Activated naive CD4-positive, alpha-beta T cell treated with anti-CD3 and anti-CD28 coated beads, Interleukin-2, amount 10 ng/mL, durations not matched to agents 7 days and 5 days (primary cell): ENCODE measurements around the gene ADORA2A.

ENCODE experiments used
- CTCF ChIA-PET: fragments of 350-600 bp; sonication (Branson Sonifier 250); formaldehyde crosslinking; loops from one replicate; lab custom pipeline; 2021; ENCODE audit warnings: antibody characterized with exemption; lab: Charles Lee
- DNase-seq: peaks from one replicate; pipeline ENCODE4 v3.0.0-alpha.2; 2020
- H3K27ac Mint-ChIP-seq: one replicate; pipeline ENCODE4 v1.8.0; 2021; ENCODE audit warnings: mild to moderate bottlenecking, moderate library complexity, mixed read lengths
- H3K27me3 Mint-ChIP-seq: one replicate; pipeline ENCODE4 v1.8.0; 2021; ENCODE audit warnings: mild to moderate bottlenecking, mixed read lengths
- H3K36me3 Mint-ChIP-seq: one replicate; pipeline ENCODE4 v1.8.0; 2021; ENCODE audit warnings: mixed read lengths
- H3K4me1 Mint-ChIP-seq: one replicate; pipeline ENCODE4 v1.8.0; 2021; ENCODE audit warnings: mixed read lengths
- H3K4me3 Mint-ChIP-seq: one replicate; pipeline ENCODE4 v1.8.0; 2021; ENCODE audit warnings: mild to moderate bottlenecking, moderate library complexity, mixed read lengths
- H3K9me3 Mint-ChIP-seq: one replicate; pipeline ENCODE4 v1.8.0; 2021; ENCODE audit warnings: mixed read lengths

The ADORA2A gene

DNA sequence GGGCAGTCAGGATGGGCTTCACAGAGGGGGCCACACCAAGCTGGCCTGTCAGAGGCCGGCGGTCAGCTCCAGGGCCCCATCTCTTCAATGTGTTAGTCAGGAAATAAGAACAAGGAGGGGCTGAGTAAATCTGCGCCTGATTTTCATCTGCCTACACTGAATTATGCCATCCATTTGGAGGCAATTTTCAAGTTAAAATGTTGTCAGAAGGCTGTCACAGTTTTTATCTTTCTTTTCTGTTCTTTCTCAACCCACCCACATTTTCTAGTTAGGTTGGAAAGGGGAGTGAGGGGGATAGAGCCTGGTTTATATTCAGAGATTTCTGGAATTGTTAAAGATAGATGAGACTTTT, 18.8 kb downstream of the ADORA2A start:
- Mint-ChIP-seq H3K9me3 (no peaks in the 10 kb centered on the region), H3K4me1 (peaks cover 8% of the 10 kb centered on the region), H3K4me3 (no peak overlapping the region), H3K27ac (no peak overlapping the region), H3K27me3 (no peaks in the 10 kb centered on the region), H3K36me3 (peaks cover 14% of the 10 kb centered on the region)
- CTCF ChIA-PET: interaction anchor here (1.3 kb wide), 1 partner anchor 11 kb away, joined by 4 read pairs; no protein-coding TSS in a partner anchor
- no peak for DNase-seq

DNA sequence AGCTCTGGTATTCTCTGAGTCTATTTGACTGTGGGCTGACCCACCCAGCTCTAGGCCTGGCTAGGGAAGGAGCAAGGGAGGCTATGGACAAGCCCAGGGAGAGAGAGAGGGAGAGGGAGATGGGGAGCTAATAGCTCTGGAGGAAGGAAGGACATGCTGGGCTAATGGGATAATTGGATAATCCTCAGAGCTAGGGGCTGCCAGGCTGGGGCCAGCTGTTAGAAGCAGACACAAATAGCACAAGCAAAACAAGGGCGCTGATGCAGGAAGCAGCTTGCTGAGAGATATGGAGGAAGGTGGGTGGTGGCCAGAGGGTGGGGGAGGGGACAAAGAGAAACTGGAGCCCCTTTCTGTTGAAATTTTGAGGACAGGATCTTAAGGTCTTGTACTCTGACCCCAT, 23.2 kb downstream of the ADORA2A start:
- Mint-ChIP-seq H3K4me1 (peaks cover 2% of the 10 kb centered on the region), H3K9me3 (no peaks in the 10 kb centered on the region), H3K27me3 (peaks cover 8% of the 10 kb centered on the region), H3K36me3 (no peaks in the 10 kb centered on the region), H3K27ac (no peak overlapping the region), H3K4me3 (no peak overlapping the region)
- CTCF ChIA-PET: interaction anchor here (1.3 kb wide), 1 partner anchor 13 kb away, joined by 4 read pairs; no protein-coding TSS in a partner anchor
- no peak for DNase-seq

DNA sequence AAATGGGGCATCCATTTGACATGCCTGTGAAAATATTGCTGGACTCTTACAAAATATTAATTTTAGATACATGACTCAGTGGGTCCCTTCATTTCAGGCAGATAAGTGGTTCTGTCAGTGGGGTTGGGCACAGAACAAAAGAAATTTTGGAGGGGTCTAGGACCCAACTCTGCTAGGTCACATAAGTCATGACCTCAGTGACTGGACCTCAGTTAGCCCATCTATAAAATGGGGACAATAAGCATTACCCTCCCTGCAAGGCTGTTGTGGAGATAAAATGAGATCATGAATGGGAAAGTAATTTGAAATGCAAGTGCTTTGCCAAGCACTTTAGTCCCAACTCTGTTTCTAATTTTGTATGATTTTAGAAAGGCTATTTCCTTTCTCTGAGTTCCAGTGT, 23.8 kb downstream of the ADORA2A start:
- Mint-ChIP-seq H3K4me1 (peaks cover 2% of the 10 kb centered on the region), H3K27ac (no peak overlapping the region), H3K9me3 (no peaks in the 10 kb centered on the region), H3K27me3 (peaks cover 8% of the 10 kb centered on the region), H3K4me3 (no peak overlapping the region), H3K36me3 (no peaks in the 10 kb centered on the region)
- CTCF ChIA-PET: interaction anchor here (1.3 kb wide), 1 partner anchor 13 kb away, joined by 4 read pairs; no protein-coding TSS in a partner anchor
- DNase-seq: no peak

DNA sequence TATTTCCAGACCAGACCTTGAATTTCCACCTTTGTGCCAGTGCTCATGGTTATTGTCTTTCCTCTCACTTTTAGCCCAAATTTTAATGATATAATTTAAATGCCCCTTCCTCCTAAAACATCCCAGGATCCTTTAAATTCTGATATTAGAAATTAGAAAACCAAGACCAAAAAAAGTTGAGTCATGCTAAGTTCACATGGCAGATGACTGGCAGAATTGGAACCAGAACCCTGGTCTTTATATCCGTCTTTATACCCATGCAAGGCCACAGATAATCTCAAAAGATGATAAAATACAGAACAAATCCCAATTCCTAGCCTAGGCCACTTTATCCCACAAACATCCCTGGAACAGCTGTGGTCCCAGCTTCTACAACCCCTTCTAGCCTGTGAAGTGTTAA, 26.5 kb downstream of the ADORA2A start:
- peaks cover 2% of the 10 kb centered on the region for H3K4me1 Mint-ChIP-seq
- H3K9me3 Mint-ChIP-seq: no peaks in the 10 kb centered on the region
- peaks cover 8% of the 10 kb centered on the region for H3K27me3 Mint-ChIP-seq
- CTCF ChIA-PET: interaction anchor here (1.3 to 1.7 kb wide), 3 partner anchors 9 to 26 kb away, joined by 3 to 4 read pairs (median 4); partner anchors contain the start of gene ADORA2A
- H3K4me3 Mint-ChIP-seq: no peak overlapping the region
- H3K27ac Mint-ChIP-seq: no peak overlapping the region
- no peak for DNase-seq
- no peaks in the 10 kb centered on the region for H3K36me3 Mint-ChIP-seq

DNA sequence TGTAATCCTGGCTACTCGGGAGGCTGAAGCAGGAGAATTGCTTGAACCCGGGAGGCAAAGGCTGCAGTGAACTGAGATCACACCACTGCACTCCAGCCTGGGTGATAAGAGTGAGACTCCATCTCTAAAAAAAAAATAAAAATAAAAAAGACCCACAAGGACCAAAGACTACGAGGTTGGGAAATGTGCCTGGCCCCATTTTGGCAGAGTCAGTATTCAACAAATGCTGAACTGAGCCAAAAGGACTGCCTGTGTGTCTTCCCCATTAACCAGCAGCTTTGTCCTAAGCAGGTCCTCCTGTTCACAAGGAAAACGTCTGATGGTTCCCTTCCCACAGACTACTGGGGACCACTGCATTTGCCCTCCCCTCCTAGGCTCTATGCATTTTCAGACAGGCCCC, 27.6 kb downstream of the ADORA2A start:
- Mint-ChIP-seq H3K27me3 (peaks cover 8% of the 10 kb centered on the region), H3K4me1 (peaks cover 5% of the 10 kb centered on the region), H3K36me3 (no peaks in the 10 kb centered on the region), H3K4me3 (no peak overlapping the region), H3K9me3 (no peaks in the 10 kb centered on the region), H3K27ac (no peak overlapping the region)
- DNase-seq: no peak
- CTCF ChIA-PET: interaction anchor here (1.5 to 1.7 kb wide), 2 partner anchors 28 to 31 kb away, joined by 4 read pairs; partner anchors contain the start of gene ADORA2A

DNA sequence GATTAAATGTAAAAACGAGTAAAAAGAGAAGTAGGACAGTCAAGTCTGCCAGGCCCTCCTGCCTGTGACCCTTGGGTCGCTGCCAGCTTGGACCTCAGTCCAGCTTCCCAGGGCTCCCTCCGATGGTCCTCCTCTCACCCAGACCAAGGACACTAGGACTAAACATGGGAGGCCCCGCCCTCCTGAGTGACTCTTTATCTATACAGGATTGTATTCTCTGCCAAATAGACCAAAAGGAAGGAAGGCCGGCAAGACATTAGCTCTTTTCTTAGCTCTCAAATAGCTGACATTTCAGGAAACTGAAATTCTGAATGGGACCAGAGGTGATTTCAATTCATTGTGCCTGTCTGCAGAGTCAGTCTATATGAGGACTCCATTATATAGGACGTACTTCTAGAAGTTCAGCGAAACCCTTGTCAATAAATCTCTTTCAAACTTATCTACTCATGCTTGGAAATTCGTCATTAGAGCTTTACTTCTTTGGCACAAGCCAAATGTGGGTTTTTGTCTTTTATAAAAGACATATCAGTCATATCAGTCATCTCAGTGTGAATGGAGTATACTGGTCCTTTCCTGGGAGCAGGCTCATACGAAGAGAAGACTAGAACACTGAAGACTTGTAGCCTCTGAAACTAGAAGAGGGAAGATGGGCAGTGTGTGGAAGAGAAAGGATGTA, 28.5 kb downstream of the ADORA2A start:
- Mint-ChIP-seq H3K27me3 (peaks cover 11% of the 10 kb centered on the region), H3K9me3 (no peaks in the 10 kb centered on the region), H3K4me1 (peaks cover 8% of the 10 kb centered on the region), H3K27ac (no peak overlapping the region), H3K36me3 (no peaks in the 10 kb centered on the region), H3K4me3 (no peak overlapping the region)
- no peak for DNase-seq
- CTCF ChIA-PET: interaction anchor here (0.6 to 1.5 kb wide), 5 partner anchors 13 to 378 kb away, joined by 3 to 4 read pairs (median 3); no protein-coding TSS in a partner anchor

DNA sequence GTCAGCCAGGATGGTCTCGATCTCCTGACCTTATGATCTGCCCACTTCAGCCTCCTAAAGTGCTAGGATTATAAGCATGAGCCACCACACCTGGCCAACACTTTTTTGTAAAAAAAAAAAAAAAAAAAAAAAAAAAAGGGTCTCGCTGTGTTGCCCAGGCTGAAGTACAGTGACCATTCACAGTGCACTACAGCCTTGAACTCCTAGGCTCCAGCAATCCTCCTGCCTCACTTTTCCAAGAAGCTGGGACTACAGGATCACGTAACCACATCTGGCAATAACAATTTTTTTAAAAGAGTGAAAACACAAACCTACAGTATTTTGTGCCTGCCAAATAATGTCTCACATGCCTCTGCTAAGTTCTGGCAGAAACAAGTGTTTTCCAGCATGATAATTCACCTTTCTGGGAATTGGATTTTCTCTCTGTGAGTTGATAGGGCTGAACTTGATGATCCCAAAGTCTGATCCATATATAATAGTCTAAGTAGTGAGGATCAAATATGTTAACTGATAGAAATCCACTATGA, 30.6 kb downstream of the ADORA2A start:
- Mint-ChIP-seq H3K27me3 (peaks cover 8% of the 10 kb centered on the region), H3K4me3 (no peak overlapping the region), H3K4me1 (peaks cover 9% of the 10 kb centered on the region), H3K9me3 (no peaks in the 10 kb centered on the region), H3K27ac (no peak overlapping the region), H3K36me3 (no peaks in the 10 kb centered on the region)
- CTCF ChIA-PET: no interaction called here
- DNase-seq: no peak

DNA sequence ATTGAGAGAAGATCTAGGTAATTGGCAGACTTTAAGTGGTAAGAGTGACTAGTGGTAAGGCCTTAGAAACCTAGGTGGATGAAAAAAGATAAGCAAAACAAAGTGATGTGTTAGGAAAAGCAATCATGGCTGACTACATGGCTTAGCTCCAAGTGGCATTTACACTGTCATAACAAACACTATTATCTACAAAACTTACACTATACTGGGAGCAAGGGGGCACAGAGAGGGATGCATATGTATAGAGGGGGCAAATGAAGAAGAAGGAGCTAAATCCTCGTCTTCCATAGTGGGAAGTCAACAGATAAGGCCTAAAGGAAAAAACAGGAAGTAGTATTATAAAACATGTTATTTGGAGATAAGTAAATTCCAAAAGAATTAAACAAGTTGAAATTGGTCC, 32.5 kb downstream of the ADORA2A start:
- Mint-ChIP-seq H3K27ac (no peak overlapping the region), H3K36me3 (no peaks in the 10 kb centered on the region), H3K4me1 (peaks cover 9% of the 10 kb centered on the region), H3K4me3 (no peak overlapping the region), H3K9me3 (no peaks in the 10 kb centered on the region), H3K27me3 (peaks cover 3% of the 10 kb centered on the region)
- no peak for DNase-seq
- CTCF ChIA-PET: interaction anchor here (1.3 to 2.1 kb wide), 3 partner anchors 25 to 62 kb away, joined by 4 to 9 read pairs (median 5); no protein-coding TSS in a partner anchor

DNA sequence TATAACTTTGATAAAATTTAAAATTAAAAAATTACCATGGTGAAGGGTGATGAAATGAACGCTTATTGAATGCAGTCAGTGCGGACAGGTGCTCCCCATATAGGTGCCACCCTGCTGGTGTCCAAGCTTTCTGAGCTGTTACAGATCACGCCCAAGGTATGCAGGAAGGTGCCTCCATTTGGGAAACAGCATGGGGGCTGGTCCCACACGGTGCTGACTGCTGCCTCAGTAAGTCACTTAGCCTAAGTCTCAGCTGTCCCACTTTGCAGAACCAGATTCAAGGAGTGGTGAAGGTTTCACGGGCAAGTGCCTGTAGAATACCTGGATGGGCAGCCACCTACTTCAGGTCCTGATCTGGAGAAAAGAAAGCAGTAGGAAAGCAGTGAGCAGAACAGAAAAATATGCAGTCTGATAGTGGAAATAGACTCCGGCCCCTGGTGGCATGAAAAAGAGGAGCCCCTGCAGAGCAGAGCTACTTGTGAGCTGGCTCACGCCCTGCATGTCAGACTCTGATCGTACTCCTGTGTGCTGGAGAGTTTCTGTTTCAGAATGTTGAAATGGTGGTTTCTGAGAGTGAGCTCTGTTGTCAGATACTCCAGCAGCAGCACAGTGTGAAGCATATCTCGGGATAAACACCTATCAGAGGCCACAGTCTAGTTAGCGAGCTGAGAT, 33.2 kb downstream of the ADORA2A start:
- Mint-ChIP-seq H3K4me3 (no peak overlapping the region), H3K36me3 (no peaks in the 10 kb centered on the region), H3K4me1 (peaks cover 9% of the 10 kb centered on the region), H3K27ac (no peak overlapping the region), H3K27me3 (peaks cover 3% of the 10 kb centered on the region), H3K9me3 (no peaks in the 10 kb centered on the region)
- no peak for DNase-seq
- CTCF ChIA-PET: interaction anchor here (0.7 to 2.1 kb wide), 7 partner anchors 26 to 230 kb away, joined by 3 to 9 read pairs (median 5); no protein-coding TSS in a partner anchor

DNA sequence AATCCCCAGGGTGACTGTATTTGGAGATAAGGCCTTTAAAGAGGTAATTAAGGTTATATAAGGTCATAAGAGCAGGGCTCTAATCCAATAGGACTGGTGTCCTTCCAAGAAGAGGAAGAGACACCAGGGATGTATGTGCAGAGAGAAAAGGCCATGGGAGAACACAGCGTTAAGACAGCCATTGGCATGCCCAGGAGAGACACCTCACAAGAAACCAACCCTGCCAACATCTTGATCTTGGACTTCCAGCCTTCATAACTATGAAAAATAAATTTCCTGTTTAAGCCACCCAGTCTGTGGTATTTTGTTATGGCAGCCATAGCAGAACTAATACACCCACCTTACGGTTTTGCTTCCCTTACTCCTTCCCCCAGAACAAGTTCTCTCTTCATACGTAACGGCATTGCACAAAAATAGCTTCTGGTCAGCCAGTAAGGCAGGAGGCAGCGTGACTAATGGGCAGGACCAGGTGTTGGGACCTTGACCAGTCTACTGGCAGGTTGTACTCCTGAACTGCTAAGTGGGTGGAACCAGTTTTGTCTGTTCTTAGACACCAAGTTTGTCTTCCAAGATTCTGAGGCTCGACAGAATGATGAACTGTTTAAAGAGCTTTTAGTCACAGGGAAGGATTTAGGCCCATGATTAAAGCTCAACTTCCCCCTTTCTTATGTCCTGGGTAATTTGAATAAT, 35.8 kb downstream of the ADORA2A start:
- Mint-ChIP-seq H3K27me3 (peaks cover 7% of the 10 kb centered on the region), H3K4me1 (peaks cover 9% of the 10 kb centered on the region), H3K27ac (no peak overlapping the region), H3K9me3 (no peaks in the 10 kb centered on the region), H3K36me3 (no peaks in the 10 kb centered on the region), H3K4me3 (no peak overlapping the region)
- CTCF ChIA-PET: no interaction called here
- no peak for DNase-seq

DNA sequence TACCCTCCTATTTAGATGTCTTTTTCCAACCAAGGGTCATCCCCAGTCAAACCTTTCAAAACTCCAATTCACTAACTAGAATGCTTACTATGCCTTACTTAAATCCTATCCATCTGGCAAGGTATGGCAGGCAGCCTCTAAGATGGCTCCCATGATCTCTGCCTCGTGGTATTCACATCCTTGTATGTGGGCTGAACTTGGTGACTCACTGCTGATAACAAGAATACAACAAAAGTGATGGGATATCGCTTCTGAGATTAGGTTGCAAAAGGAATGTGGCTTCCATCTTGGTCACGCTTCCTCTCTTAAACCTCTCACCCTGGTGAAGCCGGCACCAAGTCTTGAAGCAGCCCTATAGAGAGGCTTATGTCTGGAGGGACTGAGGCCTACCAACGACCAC, 38.2 kb downstream of the ADORA2A start:
- Mint-ChIP-seq H3K4me3 (no peak overlapping the region), H3K9me3 (no peaks in the 10 kb centered on the region), H3K36me3 (no peaks in the 10 kb centered on the region), H3K4me1 (peaks cover 4% of the 10 kb centered on the region), H3K27ac (no peak overlapping the region), H3K27me3 (peaks cover 6% of the 10 kb centered on the region)
- CTCF ChIA-PET: interaction anchor here (1.1 to 1.2 kb wide), 2 partner anchors 9 to 56 kb away, joined by 3 to 4 read pairs; no protein-coding TSS in a partner anchor
- no peak for DNase-seq

DNA sequence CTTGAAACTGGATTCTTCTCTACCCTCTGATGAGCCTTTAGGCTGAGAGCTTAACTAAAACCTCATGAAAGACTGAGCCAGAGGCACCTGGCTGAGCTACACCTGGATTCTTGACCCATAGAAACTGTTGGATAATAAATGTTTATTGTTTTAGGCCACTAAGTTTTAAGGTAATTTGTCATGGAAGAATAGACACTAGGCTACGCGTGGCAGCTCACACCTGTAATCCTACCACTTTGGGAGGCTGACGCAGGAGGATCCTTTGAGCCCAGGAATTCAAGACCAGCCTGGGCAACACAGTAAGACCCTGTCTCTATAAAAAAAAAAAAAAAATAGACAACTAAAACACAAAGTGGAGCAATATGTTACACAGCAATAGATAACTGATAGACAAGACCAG, 38.6 kb downstream of the ADORA2A start:
- peaks cover 4% of the 10 kb centered on the region for H3K27me3 Mint-ChIP-seq
- CTCF ChIA-PET: interaction anchor here (1.1 kb wide), 1 partner anchor 8 kb away, joined by 4 read pairs; no protein-coding TSS in a partner anchor
- no peak overlapping the region for H3K27ac Mint-ChIP-seq
- DNase-seq: no peak
- no peaks in the 10 kb centered on the region for H3K4me1 Mint-ChIP-seq
- no peaks in the 10 kb centered on the region for H3K36me3 Mint-ChIP-seq
- H3K9me3 Mint-ChIP-seq: no peaks in the 10 kb centered on the region
- no peak overlapping the region for H3K4me3 Mint-ChIP-seq

DNA sequence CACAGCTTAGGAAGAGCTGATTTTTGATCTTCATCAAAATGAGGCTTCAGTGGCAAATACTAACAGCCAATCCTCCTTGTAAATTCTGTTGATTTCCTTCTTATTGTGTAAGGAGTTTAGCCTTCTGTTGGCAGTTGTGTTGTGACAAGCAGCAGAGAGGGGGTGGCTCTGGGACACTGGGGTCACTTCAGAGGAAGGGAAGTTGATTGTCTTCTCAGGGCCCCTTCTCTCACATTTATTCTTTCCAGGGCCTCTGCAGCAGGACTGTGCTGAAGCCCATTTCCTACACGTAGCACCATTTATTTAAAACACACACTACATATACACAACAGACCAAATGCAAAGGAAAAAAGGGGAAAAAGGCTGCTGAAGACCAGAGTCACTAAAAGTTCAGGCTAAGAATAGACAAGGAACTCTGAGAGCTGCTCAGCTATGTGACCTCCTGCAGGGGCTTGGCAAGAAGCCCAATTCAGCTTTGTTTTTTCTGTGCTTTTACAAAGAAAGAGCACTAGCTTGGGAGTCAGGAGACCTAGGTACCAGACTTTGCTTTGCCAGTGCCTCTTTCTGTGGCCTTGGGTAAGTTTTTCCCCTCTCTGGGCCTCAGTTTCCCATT, 39.4 kb downstream of the ADORA2A start:
- peaks cover 4% of the 10 kb centered on the region for H3K27me3 Mint-ChIP-seq
- no peaks in the 10 kb centered on the region for H3K36me3 Mint-ChIP-seq
- CTCF ChIA-PET: interaction anchor here (1.2 kb wide), 1 partner anchor 29 kb away, joined by 3 read pairs; no protein-coding TSS in a partner anchor
- no peaks in the 10 kb centered on the region for H3K9me3 Mint-ChIP-seq
- no peak for DNase-seq
- H3K27ac Mint-ChIP-seq: no peak overlapping the region
- H3K4me3 Mint-ChIP-seq: no peak overlapping the region
- no peaks in the 10 kb centered on the region for H3K4me1 Mint-ChIP-seq
